ENCODE data around the gene COL1A2. TPM values are rescaled to one million over a fixed set of nuclear protein-coding genes. Genes with fewer than 3 reads are reported as not detected.

The COL1A2 gene
- total and polyA plus RNA-seq, 2 of the 4 experiments (the other 2 are of a cell fraction): 1,211 to 4,454 TPM

DNA sequence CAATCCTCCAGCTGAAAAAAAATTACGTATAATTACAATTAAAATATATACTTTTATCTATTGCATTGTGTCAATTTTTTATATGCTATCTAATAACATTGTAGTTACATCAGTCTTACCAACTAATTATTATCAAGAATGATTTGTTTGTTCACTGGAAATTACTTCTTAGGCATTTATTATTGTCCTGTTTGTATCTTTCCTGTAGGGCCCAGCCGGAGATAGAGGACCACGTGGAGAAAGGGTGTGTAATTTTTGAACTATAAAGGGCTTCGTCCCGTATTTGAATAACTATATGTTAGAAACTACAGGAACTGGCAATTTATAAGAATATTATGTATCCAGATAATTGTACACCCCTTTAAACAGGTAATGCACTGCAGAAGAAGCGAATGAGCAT lies 4.1 kb downstream of the COL1A2 start:
- CTCF ChIA-PET: interaction anchor here (1.0 to 2.4 kb wide), 3 partner anchors 103 to 110 kb away, joined by 3 to 24 read pairs (median 11); no protein-coding TSS in a partner anchor
- Histone ChIP-seq H2BK20ac (ENCODE audit: low read depth, low read length) (no peak overlapping the region), H3K36me3 (ENCODE audit: control insufficient read depth, insufficient read depth, low read length) (peaks cover 62% of the 10 kb centered on the region), H3K4ac (ENCODE audit: low read depth, low read length) (no peak overlapping the region; the same call in 1 of the 2 replicates), H3K18ac (ENCODE audit: low read depth, low read length) (peak overlapping the region; percentile 64), H2AK9ac (replicated peaks; ENCODE audit: low read depth, low read length, poor library complexity) (no peak overlapping the region), H2BK15ac (ENCODE audit: low read depth, low read length) (no peak overlapping the region), H3K79me1 (ENCODE audit: low read depth in 1 of 2, low read length in 2 of 2) (peaks cover 2 to 10% of the 10 kb centered on the region in 2 experiments; a peak in 3 of 4 replicates), H4K91ac (ENCODE audit: insufficient read depth, low read depth, low read length) (no peak overlapping the region), H2AK5ac (ENCODE audit: low read depth, low read length) (no peak overlapping the region), H3K27me3 (ENCODE audit: control insufficient read depth, insufficient read depth, low read length) (no peaks in the 10 kb centered on the region), H3K9me3 (ENCODE audit: control insufficient read depth, insufficient read depth, low read length) (no peaks in the 10 kb centered on the region), H3K9me1 (ENCODE audit: insufficient read depth, low read length) (no peaks in the 10 kb centered on the region), H2BK120ac (ENCODE audit: low read depth, low read length) (no peak overlapping the region), H3K4me3 (ENCODE audit: insufficient read depth, low read depth, low read length) (peak overlapping the region; percentile 81), H3K4me2 (ENCODE audit: low read depth, low read length) (peak overlapping the region; percentile 93), H3K56ac (ENCODE audit: extremely low read depth, insufficient read depth, low read length) (peak overlapping the region; percentile 80; the same call in 1 of the 2 replicates), H3K27ac (ENCODE audit: insufficient read depth, low read length) (peak overlapping the region; percentile 91; the same call in 1 of the 2 replicates), H4K5ac (ENCODE audit: low read depth, low read length) (no peak overlapping the region; the same call in 1 of the 2 replicates), H3K14ac (replicated peaks; ENCODE audit: low read depth, low read length) (peak overlapping the region; percentile 60; the same call in 1 of the 2 replicates), H2BK5ac (ENCODE audit: low read depth, low read length, poor library complexity, severe bottlenecking) (peak overlapping the region; percentile 92), H2AFZ (replicated peaks; ENCODE audit: low read length, poor library complexity) (no peak overlapping the region), H3K4me1 (ENCODE audit: control insufficient read depth, insufficient read depth, low read length) (peaks cover 7% of the 10 kb centered on the region; the same call in 1 of the 2 replicates), H3K9ac (ENCODE audit: low read depth, low read length) (peak overlapping the region; percentile 88), H4K20me1 (ENCODE audit: insufficient read depth, low read length) (peaks cover 44% of the 10 kb centered on the region; the same call in 1 of the 2 replicates), H3K23ac (ENCODE audit: low read depth, low read length) (no peak overlapping the region), H4K8ac (ENCODE audit: low read depth in 2 of 2, low read length in 2 of 2) (no peak overlapping the region)
- BruUV-seq (replicated peaks): no TSS peak
- in situ Hi-C loops (cut with MboI; ENCODE audit: low sequenced_read_pairs) (loop anchor here (5.0 kb wide), 1 partner anchor 102 kb away; no protein-coding TSS in a partner anchor), dilution Hi-C loops (cut with HindIII; ENCODE audit: low sequenced_read_pairs, unreplicated experiment) (no loop called here), intact Hi-C loops (cut with micrococcal nuclease) (no loop called here)
- TF ChIP-seq RAD21 (IDR thresholded peaks at IDR 0.05; ENCODE audit: low read length): no peak
- no peak for DNase-seq
- no peak for ATAC-seq (ENCODE audit: low read depth)
- POLR2A ChIA-PET (ENCODE audit: unreplicated experiment): interaction anchor here (1.2 to 7.9 kb wide), 3 partner anchors 24 to 100 kb away, joined by 3 to 163 read pairs (median 15); no protein-coding TSS in a partner anchor
- WGBS, 2 experiments (ENCODE audit: extremely low coverage in 2 of 2, insufficient read length in 1 of 2): no CpG with 5 or more reads among the region's 6 CpGs
